Gastroesophageal sphincter (tissue), 3 donors: Measurements from ENCODE around the gene SCAPER.

ENCODE experiments used
- CTCF ChIP-seq, 4 experiments: fragments of 200-600 bp in 2 of 4; fragments of 450-650 bp in 2 of 4; sonication (generic) in 1 of 4; IDR thresholded peaks; one replicate each; pipeline ENCODE4 v1.5.1; 2017 to 2019; ENCODE audit warnings: antibody characterized with exemption in 4 of 4, mild to moderate bottlenecking in 2 of 4, moderate library complexity in 2 of 4
- EP300 ChIP-seq: sonication (generic); formaldehyde crosslinking; IDR thresholded peaks from one replicate; pipeline ENCODE4 v1.6.1; 2017; ENCODE audit warnings: antibody characterized with exemption, mild to moderate bottlenecking
- POLR2A ChIP-seq, 2 donors: fragments of 450-650 bp; IDR thresholded peaks; one replicate each; pipeline ENCODE4 v1.6.1; 2017; ENCODE audit warnings: antibody characterized with exemption in 2 of 2, mild to moderate bottlenecking in 2 of 2, moderate library complexity in 1 of 2
- POLR2AphosphoS5 ChIP-seq: sonication (generic); formaldehyde crosslinking; IDR thresholded peaks from one replicate; pipeline ENCODE4 v1.6.1; 2017; ENCODE audit warnings: antibody characterized with exemption

DNA sequence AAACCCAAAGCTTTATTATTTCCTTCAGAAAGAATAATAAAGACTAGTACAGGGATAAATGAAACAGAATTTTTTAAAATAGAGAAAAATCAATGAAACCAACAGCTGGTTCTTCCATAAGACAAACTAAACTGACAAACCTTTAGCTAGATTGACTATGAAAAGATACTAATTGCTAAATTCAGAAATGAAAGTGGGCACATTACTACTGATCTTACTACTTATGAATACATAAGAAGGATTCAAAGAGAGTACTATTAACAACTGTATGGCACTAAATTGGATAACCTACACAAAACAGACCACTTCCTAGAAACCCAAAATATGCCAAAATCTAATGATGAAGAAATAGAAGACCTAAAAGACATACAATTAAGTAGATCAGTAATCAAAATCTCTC lies 290.4 kb downstream of the SCAPER start:
- TF ChIP-seq CTCF (IDR thresholded peaks at IDR 0.05) (no peak), POLR2AphosphoS5 (no peak), POLR2A (IDR thresholded peaks at IDR 0.05) (no peak), EP300 (no peak)
